ENCODE measurements around the gene MKNK2.
"Not testable (repeated sequence)": the region's sequence is repeated elsewhere in the genome, so short reads cannot be mapped to it uniquely, and the experiment has no call there.

- not testable (repeated sequence) for TF ChIP-seq CTCF (conservative IDR thresholded peaks at IDR 0.05 in 1 of 2, IDR thresholded peaks at IDR 0.05 in 1 of 2; ENCODE audit: low read depth in 1 of 2, low read length in 2 of 2); EZH2 (IDR thresholded peaks at IDR 0.05; ENCODE audit: low read length, missing control alignments)
Observed at GRCh38 chr19:1988464-1988863, 62.6 kb downstream of the MKNK2 start.

Data from fibroblast of lung (primary cell).